ENCODE measurements around the gene DRAXIN. TPM values are rescaled to one million over a fixed set of nuclear protein-coding genes. Genes with fewer than 3 reads are reported as not detected.

Gene DRAXIN
- total RNA-seq, 1 donor from 2014 or later, result not detected

GRCh38 chr1:11703357-11704193, 12.1 kb downstream of the DRAXIN start:
- ATAC-seq (peak; percentile 7), DNase-seq (ENCODE audit: low spot score) (no peak)
- intact Hi-C loops (cut with DNase I), result no loop called here

- intact Hi-C loops (cut with DNase I), result no loop called here
- ATAC-seq, result no peak
- DNase-seq (ENCODE audit: low spot score), result no peak
These were observed 12.7 kb downstream of the DRAXIN start for GRCh38 chr1:11704194-11704529.

GRCh38 chr1:11704691-11705475, 13.4 kb downstream of the DRAXIN start:
- no peak for DNase-seq (ENCODE audit: low spot score)
- ATAC-seq, result no peak
- intact Hi-C loops (cut with DNase I), result no loop called here

- no peak for ATAC-seq
- no peak for DNase-seq (ENCODE audit: low spot score)
- intact Hi-C loops (cut with DNase I), result no loop called here
These were observed 14.1 kb downstream of the DRAXIN start for GRCh38 chr1:11705596-11705995.

GRCh38 chr1:11706292-11706691, 14.8 kb downstream of the DRAXIN start:
- intact Hi-C loops (cut with DNase I), result no loop called here
- DNase-seq (ENCODE audit: low spot score) (no peak), ATAC-seq (no peak)

GRCh38 chr1:11707621-11708276, 16.2 kb downstream of the DRAXIN start:
- ATAC-seq, result no peak

GRCh38 chr1:11708554-11709350, 17.2 kb downstream of the DRAXIN start:
- DNase-seq (ENCODE audit: low spot score), result no peak
- intact Hi-C loops (cut with DNase I), result no loop called here
- ATAC-seq, result no peak

More at GRCh38 chr1:11707621-11708276, 16.2 kb downstream of the DRAXIN start:
- intact Hi-C loops (cut with DNase I), result no loop called here
- no peak for DNase-seq (ENCODE audit: low spot score)

- intact Hi-C loops (cut with DNase I), result no loop called here
These were observed 20.0 kb downstream of the DRAXIN start for GRCh38 chr1:11711490-11711889.

GRCh38 chr1:11712285-11712684, 20.8 kb downstream of the DRAXIN start:
- DNase-seq (ENCODE audit: low spot score), result no peak
- no peak for ATAC-seq
- intact Hi-C loops (cut with DNase I), result no loop called here

More at GRCh38 chr1:11711490-11711889, 20.0 kb downstream of the DRAXIN start:
- ATAC-seq (no peak), DNase-seq (ENCODE audit: low spot score) (no peak)

- ATAC-seq (no peak), DNase-seq (ENCODE audit: low spot score) (no peak)
- intact Hi-C loops (cut with DNase I), result no loop called here
These were observed 21.6 kb downstream of the DRAXIN start for GRCh38 chr1:11713095-11713494.

GRCh38 chr1:11714831-11715575, 23.5 kb downstream of the DRAXIN start:
- DNase-seq (ENCODE audit: low spot score) (no peak), ATAC-seq (no peak)
- intact Hi-C loops (cut with DNase I), result no loop called here

GRCh38 chr1:11719313-11720032, 28.0 kb downstream of the DRAXIN start:
- peak; percentile 86 for ATAC-seq
- intact Hi-C loops (cut with DNase I), result loop anchor here (5.0 kb wide), 1 partner anchor 67 kb away; the partner anchor contains the start of genes FBXO2 and FBXO44

GRCh38 chr1:11720033-11720376, 28.5 kb downstream of the DRAXIN start:
- intact Hi-C loops (cut with DNase I), result loop anchor here (5.0 kb wide), 1 partner anchor 68 kb away; the partner anchor contains the start of genes FBXO2 and FBXO44
- ATAC-seq, result no peak

More at GRCh38 chr1:11719313-11720032, 28.0 kb downstream of the DRAXIN start:
- DNase-seq (ENCODE audit: low spot score), result peak; percentile 92

GRCh38 chr1:11720525-11720924, 29.0 kb downstream of the DRAXIN start:
- no peak for ATAC-seq
- intact Hi-C loops (cut with DNase I), result loop anchor here (5.0 kb wide), 1 partner anchor 68 kb away; the partner anchor contains the start of genes FBXO2 and FBXO44
- DNase-seq (ENCODE audit: low spot score), result no peak

More at GRCh38 chr1:11720033-11720376, 28.5 kb downstream of the DRAXIN start:
- DNase-seq (ENCODE audit: low spot score), result no peak

GRCh38 chr1:11721311-11721710, 29.8 kb downstream of the DRAXIN start:
- intact Hi-C loops (cut with DNase I), result loop anchor here (5.0 kb wide), 1 partner anchor 69 kb away; the partner anchor contains the start of genes FBXO2 and FBXO44

GRCh38 chr1:11722538-11722937, 31.0 kb downstream of the DRAXIN start:
- ATAC-seq (no peak), DNase-seq (ENCODE audit: low spot score) (no peak)
- intact Hi-C loops (cut with DNase I), result loop anchor here (5.0 kb wide), 1 partner anchor 70 kb away; the partner anchor contains the start of genes FBXO2 and FBXO44

More at GRCh38 chr1:11721311-11721710, 29.8 kb downstream of the DRAXIN start:
- ATAC-seq (no peak), DNase-seq (ENCODE audit: low spot score) (no peak)

GRCh38 chr1:11725616-11726015, 34.1 kb downstream of the DRAXIN start:
- ATAC-seq (no peak), DNase-seq (ENCODE audit: low spot score) (no peak)
- intact Hi-C loops (cut with DNase I), result no loop called here

Measured in sciatic nerve (tissue), 2 donors.